ENCODE data around the gene POLG. TPM values are rescaled to one million over a fixed set of nuclear protein-coding genes. Genes with fewer than 3 reads are reported as not detected.

Gene POLG
- total RNA-seq, 1 experiment from 2014 or later = 83.6 TPM

GRCh38 chr15:89353991-89354390 lies 19.4 kb upstream of the POLG start:
- CTCF ChIA-PET = interaction anchor here (0.7 kb wide), 1 partner anchor 789 kb away, joined by 6 read pairs; no protein-coding TSS in a partner anchor
- Mint-ChIP-seq H3K4me1 (ENCODE audit: low read depth, unreplicated experiment) (peaks cover 14% of the 10 kb centered on the region), H3K27ac (ENCODE audit: unreplicated experiment) (no peak overlapping the region), H3K9me3 (ENCODE audit: low read depth, unreplicated experiment) (no peaks in the 10 kb centered on the region), H3K27me3 (ENCODE audit: unreplicated experiment) (peaks cover 85% of the 10 kb centered on the region), H3K36me3 (ENCODE audit: insufficient read depth, unreplicated experiment) (peaks cover 6% of the 10 kb centered on the region), H3K4me3 (ENCODE audit: low read depth, unreplicated experiment) (no peak overlapping the region)
- TF ChIP-seq CTCF (IDR thresholded peaks at IDR 0.05; ENCODE audit: unreplicated experiment) = no peak
- intact Hi-C loops (cut with micrococcal nuclease; ENCODE audit: unreplicated experiment) = no loop called here
- no peak for DNase-seq
- no TSS peak for BruUV-seq (replicated peaks)

GRCh38 chr15:89352476-89352875 lies 17.9 kb upstream of the POLG start:
- no peak overlapping the region for H3K27ac Mint-ChIP-seq (ENCODE audit: unreplicated experiment)
- no peak for TF ChIP-seq CTCF (IDR thresholded peaks at IDR 0.05; ENCODE audit: unreplicated experiment)
- no peaks in the 10 kb centered on the region for H3K9me3 Mint-ChIP-seq (ENCODE audit: low read depth, unreplicated experiment)
- intact Hi-C loops (cut with micrococcal nuclease; ENCODE audit: unreplicated experiment) = no loop called here
- no peak for DNase-seq
- BruUV-seq (replicated peaks) = no TSS peak
- CTCF ChIA-PET = interaction anchor here (0.7 kb wide), 1 partner anchor 542 kb away, joined by 3 read pairs; no protein-coding TSS in a partner anchor
- no peak overlapping the region for H3K4me3 Mint-ChIP-seq (ENCODE audit: low read depth, unreplicated experiment)
- peaks cover 19% of the 10 kb centered on the region for H3K4me1 Mint-ChIP-seq (ENCODE audit: low read depth, unreplicated experiment)
- H3K27me3 Mint-ChIP-seq (ENCODE audit: unreplicated experiment) = peaks cover 75% of the 10 kb centered on the region
- H3K36me3 Mint-ChIP-seq (ENCODE audit: insufficient read depth, unreplicated experiment) = no peaks in the 10 kb centered on the region

GRCh38 chr15:89349206-89349558 lies 14.6 kb upstream of the POLG start:
- Mint-ChIP-seq H3K27me3 (ENCODE audit: unreplicated experiment) (peaks cover 43% of the 10 kb centered on the region), H3K4me1 (ENCODE audit: low read depth, unreplicated experiment) (peaks cover 11% of the 10 kb centered on the region), H3K4me3 (ENCODE audit: low read depth, unreplicated experiment) (peak overlapping the region; percentile 33), H3K36me3 (ENCODE audit: insufficient read depth, unreplicated experiment) (no peaks in the 10 kb centered on the region), H3K9me3 (ENCODE audit: low read depth, unreplicated experiment) (no peaks in the 10 kb centered on the region), H3K27ac (ENCODE audit: unreplicated experiment) (no peak overlapping the region)
- CTCF ChIA-PET = interaction anchor here (1.1 to 1.4 kb wide), 2 partner anchors 8 to 10 kb away, joined by 3 read pairs; no protein-coding TSS in a partner anchor
- intact Hi-C loops (cut with micrococcal nuclease; ENCODE audit: unreplicated experiment) = no loop called here
- no TSS peak for BruUV-seq (replicated peaks)
- TF ChIP-seq CTCF (IDR thresholded peaks at IDR 0.05; ENCODE audit: unreplicated experiment) = no peak
- peak; percentile 37 for DNase-seq

- CTCF ChIA-PET = interaction anchor here (0.6 to 1.1 kb wide), 3 partner anchors 8 to 12 kb away, joined by 3 to 9 read pairs (median 5); no protein-coding TSS in a partner anchor
- Mint-ChIP-seq H3K27ac (ENCODE audit: unreplicated experiment) (no peak overlapping the region), H3K4me3 (ENCODE audit: low read depth, unreplicated experiment) (no peak overlapping the region), H3K36me3 (ENCODE audit: insufficient read depth, unreplicated experiment) (no peaks in the 10 kb centered on the region), H3K27me3 (ENCODE audit: unreplicated experiment) (peaks cover 17% of the 10 kb centered on the region), H3K9me3 (ENCODE audit: low read depth, unreplicated experiment) (no peaks in the 10 kb centered on the region), H3K4me1 (ENCODE audit: low read depth, unreplicated experiment) (peaks cover 11% of the 10 kb centered on the region)
- BruUV-seq (replicated peaks) = no TSS peak
- TF ChIP-seq CTCF (IDR thresholded peaks at IDR 0.05; ENCODE audit: unreplicated experiment) = no peak
- intact Hi-C loops (cut with micrococcal nuclease; ENCODE audit: unreplicated experiment) = no loop called here
- DNase-seq = no peak
Observed at GRCh38 chr15:89346516-89347231, 12.1 kb upstream of the POLG start.
